Measurements from ENCODE around the gene TTLL11.
"Not testable (repeated sequence)": the region's sequence is repeated elsewhere in the genome, so short reads cannot be mapped to it uniquely, and the experiment has no call there.

TTLL11 gene

GRCh38 chr9:122125158-122125508 is 32.0 kb upstream of the TTLL11 start:
- peak; percentile 86 for DNase-seq

- no peak for DNase-seq
Observed at GRCh38 chr9:122124528-122124927, 31.4 kb upstream of the TTLL11 start.

DNA sequence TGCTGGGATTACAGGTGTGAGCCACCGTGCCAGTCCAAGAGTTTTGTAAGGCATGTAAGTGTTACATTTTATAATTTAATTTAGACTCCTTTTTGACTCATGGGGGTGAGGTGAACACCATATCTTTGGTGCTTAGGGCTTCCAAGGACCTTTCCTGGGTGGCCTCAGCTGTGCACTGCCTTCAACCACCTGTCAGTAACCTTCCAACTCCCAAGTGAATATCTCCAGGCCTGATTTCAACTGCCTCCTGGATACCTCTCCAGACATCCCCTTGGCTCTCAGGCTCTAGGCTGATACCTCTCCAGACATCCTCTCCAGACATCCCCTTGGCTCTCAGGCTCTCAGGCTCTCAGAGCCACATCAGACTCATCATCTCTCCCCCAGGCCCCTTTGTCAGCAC is 30.9 kb upstream of the TTLL11 start:
- no peak for DNase-seq

- DNase-seq: peak; percentile 85
Observed at GRCh38 chr9:122122903-122123632, 30.0 kb upstream of the TTLL11 start.

- no peak for DNase-seq
Observed at GRCh38 chr9:122122468-122122867, 29.4 kb upstream of the TTLL11 start.

DNA sequence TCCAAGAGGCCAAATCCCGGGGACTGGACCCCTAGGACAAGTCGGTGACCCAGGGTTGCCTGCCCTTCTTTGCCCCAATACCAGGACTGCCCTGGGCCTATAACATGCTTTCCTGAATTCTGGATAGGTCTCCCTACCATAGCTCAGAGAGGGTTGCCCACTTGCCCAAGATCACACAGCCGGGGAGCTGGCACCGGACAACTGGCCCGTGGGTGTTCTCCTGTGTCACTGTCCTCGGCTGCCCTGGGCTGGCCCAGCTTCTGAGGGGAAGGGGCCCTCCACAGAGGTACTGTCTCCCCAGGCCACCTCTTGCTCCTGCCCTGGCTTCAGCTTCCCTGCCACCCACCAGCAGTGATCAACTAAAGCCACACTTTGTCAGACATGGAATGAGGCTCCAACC is 28.8 kb upstream of the TTLL11 start:
- DNase-seq: no peak

- no peak for DNase-seq
Observed at GRCh38 chr9:122121391-122121790, 28.3 kb upstream of the TTLL11 start.

DNA sequence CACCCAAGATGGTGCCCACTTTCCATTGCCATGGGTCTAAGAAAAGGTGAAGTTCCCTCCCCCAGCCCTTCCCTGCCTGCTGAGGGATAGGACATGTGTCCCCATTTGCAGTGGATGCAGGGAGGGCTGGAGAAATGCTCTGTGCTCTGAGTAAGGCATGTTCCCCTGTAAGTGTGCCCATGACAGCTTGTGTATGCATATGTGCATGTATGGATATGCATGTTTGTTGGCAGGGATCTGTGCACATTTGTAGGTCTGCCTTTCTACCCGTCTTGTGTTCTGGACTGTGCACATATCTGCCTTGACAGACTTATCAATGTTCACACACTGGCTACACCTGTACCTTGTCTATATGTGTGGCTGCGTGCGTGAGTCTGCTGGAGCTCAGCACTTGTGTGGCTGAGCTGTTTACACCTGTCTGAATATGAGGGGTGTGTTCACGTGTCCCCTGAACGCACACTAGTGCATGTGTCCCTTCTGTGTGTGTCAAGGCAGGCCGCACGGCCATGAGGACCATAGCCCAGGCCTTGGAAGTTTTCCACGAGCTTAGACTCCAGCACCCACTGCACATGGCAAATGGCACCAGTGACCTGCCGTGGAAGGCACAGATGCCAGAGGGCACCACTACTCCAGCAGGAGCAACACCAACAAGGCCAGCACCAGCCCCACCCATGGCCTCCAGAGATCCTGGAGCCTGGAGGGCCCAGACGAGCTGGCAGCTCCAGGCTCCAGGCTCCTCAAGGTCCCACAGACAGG is 27.4 kb upstream of the TTLL11 start:
- DNase-seq: no peak

DNA sequence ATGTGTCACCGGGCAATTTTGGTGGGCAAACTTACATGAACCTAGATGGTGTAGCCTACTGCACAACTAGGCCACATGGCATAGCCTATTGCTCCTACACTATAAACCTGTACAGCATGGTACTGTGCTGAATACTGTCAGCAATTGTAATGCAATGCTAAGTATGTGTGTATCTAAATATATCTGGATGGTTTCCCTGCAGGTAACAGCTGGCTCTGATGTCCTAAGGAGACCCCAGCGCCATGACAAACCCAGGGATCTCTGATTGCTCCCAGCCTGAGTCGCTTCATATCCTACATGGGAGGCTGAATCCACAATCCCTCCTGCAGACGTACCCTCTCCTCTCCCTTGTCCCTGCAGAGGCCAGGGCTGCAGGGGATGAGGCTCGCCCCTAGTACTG is 26.6 kb upstream of the TTLL11 start:
- DNase-seq: no peak

GRCh38 chr9:122119166-122119521 is 26.0 kb upstream of the TTLL11 start:
- DNase-seq: no peak

- no peak for DNase-seq
Observed at GRCh38 chr9:122118343-122119165, 25.4 kb upstream of the TTLL11 start.

GRCh38 chr9:122117241-122117640 is 24.1 kb upstream of the TTLL11 start:
- DNase-seq: not testable (repeated sequence)

GRCh38 chr9:122116448-122117173 is 23.5 kb upstream of the TTLL11 start:
- DNase-seq: no peak

GRCh38 chr9:122116040-122116439 is 22.9 kb upstream of the TTLL11 start:
- DNase-seq: no peak

GRCh38 chr9:122115176-122116035 is 22.3 kb upstream of the TTLL11 start:
- no peak for DNase-seq

GRCh38 chr9:122113574-122113973 is 20.5 kb upstream of the TTLL11 start:
- DNase-seq: no peak

DNA sequence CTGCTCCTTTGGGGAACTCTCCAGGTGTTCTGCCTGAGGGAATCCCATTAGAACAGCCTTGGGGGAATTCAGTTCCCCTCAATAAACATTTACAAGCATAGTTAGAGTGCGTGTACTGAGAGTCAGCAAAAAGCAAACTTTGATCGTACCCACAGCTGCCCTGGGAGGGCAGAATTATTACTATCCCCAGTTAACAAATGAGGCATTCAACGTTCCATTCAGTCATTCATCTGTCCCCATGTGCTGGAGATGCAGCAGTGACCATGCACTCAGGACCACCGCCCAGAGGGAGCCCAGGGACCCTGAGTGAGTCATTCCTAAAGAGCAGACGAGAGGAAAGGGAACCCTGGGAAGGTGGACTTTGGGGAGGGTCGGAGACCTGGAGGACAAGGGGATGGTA is 19.1 kb upstream of the TTLL11 start:
- no peak for DNase-seq

DNA sequence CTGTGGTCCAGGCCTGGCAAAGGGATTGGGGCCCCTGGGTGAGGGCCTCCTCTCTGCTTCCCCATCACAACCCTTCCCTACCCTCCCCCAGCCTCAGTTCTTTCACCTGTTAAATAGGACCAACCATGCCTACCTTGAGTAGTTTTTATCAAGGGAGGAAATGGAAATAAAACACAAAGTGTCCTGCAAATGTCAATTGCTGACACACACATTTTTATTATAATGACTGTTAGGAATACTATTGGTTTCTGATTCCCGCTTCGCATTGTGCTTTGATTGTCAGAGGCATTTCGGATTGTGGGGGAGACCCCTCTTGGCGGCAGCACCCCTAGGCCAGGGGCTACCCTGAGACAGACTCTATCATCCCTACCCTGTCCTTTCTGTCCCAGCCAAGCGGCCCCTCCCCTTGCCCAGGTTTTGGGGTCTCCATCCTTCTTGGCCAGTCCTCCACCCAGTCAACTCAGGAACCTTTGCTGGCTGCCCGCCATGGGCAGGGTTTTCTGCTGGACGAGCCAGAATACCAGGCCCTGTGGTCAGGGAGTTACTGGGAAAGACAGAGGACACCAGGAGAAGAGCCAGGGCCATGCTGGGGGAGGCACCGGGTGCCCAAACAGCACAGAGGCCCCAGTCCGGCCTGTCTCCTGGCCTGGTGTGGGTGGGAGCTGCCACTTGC is 18.4 kb upstream of the TTLL11 start:
- no peak for DNase-seq

DNA sequence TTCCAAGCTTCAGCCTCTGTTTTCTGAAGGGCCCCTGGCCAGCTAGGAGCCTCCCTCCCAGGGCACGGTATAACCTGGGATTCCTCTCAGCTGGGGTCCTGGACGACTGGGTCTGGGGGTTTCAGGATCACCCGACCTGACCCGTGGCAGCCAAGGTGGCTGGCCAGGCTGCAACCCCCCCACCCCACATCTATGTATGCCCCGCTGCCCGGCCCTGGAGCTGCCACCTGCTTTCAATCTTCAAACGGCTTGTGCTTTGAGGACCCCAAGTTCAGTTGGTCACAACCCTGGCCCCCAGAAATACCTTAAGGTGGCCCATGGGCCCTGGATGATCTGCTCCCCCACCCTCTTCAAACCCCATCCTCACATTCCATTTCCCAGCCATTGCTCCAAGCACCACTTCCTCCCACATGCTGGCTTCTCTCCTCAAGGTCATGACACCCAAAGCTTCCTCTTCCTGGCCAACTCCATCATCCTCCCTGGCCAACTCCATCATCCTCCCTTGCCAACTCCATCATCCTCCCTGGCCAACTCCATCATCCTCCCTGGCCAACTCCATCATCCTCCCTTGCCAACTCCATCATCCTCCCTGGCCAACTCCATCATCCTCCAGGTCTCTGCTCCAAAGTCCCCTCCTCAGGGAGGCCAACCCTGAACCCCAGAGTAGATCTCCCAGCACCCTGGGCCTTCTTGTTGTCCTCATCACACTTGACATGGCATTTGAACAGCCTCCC is 17.2 kb upstream of the TTLL11 start:
- no peak for DNase-seq

DNA sequence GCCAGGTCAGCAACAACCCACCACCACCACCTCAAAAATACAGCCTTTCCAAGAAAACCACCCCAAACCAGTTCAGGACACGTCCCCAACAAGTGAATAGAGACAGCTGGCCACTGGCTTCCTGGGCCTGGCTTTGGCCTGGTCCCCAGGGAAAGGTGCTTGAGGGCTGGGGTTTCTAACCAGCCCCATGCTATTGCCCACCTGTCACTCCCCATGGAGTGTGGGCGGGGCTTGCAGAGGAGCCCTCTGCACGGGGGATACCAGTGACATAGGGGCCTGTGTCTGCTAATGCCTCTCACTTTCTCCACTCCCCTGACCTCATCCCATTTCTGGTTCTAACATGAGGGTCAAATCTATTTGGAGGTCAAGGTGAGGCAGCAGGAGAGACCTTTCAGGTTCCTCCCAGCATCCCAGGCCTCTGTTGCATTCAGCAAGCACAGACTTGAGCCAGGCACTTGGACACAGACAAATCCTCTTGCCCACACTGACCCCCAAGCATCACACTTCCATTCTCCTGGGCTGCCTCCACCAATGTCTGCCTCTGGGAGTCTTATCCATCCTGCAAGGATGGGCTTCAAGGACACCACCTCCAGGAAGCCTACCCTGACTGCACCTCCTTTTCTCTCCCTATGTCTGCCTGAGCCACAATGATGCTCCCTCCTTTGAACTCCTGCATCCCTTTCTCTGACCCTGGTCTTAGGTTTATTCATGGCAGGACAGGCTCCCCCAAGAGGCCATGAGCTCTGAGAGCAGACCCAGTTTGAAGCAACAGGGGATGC is 16.1 kb upstream of the TTLL11 start:
- no peak for DNase-seq
